Left ventricle myocardium inferior (tissue), 1 donor: ENCODE data around the gene SHROOM2. TPM values are rescaled to one million over a fixed set of nuclear protein-coding genes. Genes with fewer than 3 reads are reported as not detected.

Experiments used
- DNase-seq: peaks from one replicate; pipeline ENCODE4 v3.0.0-alpha.2; 2020
- H3K27ac ChIP-seq: fragments of 200-600 bp; replicated peaks from 2 replicates; pipeline ENCODE4 v1.8.0; 2021
- H3K27me3 ChIP-seq: fragments of 200-600 bp; 2 replicates; pipeline ENCODE4 v1.8.0; 2021; ENCODE audit warnings: low read depth
- H3K36me3 ChIP-seq: fragments of 200-600 bp; 2 replicates; pipeline ENCODE4 v1.8.0; 2021
- H3K4me1 ChIP-seq: fragments of 200-600 bp; 2 replicates; pipeline ENCODE4 v1.8.0; 2021
- H3K4me3 ChIP-seq: fragments of 200-600 bp; 2 replicates; pipeline ENCODE4 v1.8.0; 2021; ENCODE audit warnings: mild to moderate bottlenecking, moderate library complexity
- H3K9me3 ChIP-seq: fragments of 200-600 bp; replicated peaks from 2 replicates; pipeline ENCODE4 v1.8.0; 2021
- CTCF ChIP-seq: fragments of 200-600 bp; IDR thresholded peaks from 2 replicates; pipeline ENCODE4 v1.8.0; 2021; ENCODE audit warnings: antibody characterized with exemption, mild to moderate bottlenecking, borderline replicate concordance
- intact Hi-C: fragments of 100-400 bp; cut with micrococcal nuclease; formaldehyde crosslinking; loops from one replicate; pipeline ENCODE4 v1.11.0; 2022
- total RNA-seq: library from RNA; stranded (reverse); fragmentation: NEBNext Ultra II Directional; extraction: Animal tissue kit (Norgen Biotek cat#: 25700); gene quantifications from one replicate; pipeline ENCODE4 v1.2.1, GENCODE V29; 2021
- donor health status: DM: no; HTN: yes; CAD: no; lungs with severe emphysema.

SHROOM2 gene
- total RNA-seq, 1 donor from 2014 or later: 0.71 TPM

GRCh38 chrX:9882669-9883446, 96.6 kb downstream of the SHROOM2 start:
- Histone ChIP-seq H3K9me3 (no peaks in the 10 kb centered on the region), H3K27me3 (no peaks in the 10 kb centered on the region), H3K4me1 (peaks cover 13% of the 10 kb centered on the region), H3K27ac (peak overlapping the region; percentile 16), H3K4me3 (no peak overlapping the region), H3K36me3 (no peaks in the 10 kb centered on the region)
- intact Hi-C loops: no loop called here
- TF ChIP-seq CTCF: no peak
- DNase-seq: no peak

DNA sequence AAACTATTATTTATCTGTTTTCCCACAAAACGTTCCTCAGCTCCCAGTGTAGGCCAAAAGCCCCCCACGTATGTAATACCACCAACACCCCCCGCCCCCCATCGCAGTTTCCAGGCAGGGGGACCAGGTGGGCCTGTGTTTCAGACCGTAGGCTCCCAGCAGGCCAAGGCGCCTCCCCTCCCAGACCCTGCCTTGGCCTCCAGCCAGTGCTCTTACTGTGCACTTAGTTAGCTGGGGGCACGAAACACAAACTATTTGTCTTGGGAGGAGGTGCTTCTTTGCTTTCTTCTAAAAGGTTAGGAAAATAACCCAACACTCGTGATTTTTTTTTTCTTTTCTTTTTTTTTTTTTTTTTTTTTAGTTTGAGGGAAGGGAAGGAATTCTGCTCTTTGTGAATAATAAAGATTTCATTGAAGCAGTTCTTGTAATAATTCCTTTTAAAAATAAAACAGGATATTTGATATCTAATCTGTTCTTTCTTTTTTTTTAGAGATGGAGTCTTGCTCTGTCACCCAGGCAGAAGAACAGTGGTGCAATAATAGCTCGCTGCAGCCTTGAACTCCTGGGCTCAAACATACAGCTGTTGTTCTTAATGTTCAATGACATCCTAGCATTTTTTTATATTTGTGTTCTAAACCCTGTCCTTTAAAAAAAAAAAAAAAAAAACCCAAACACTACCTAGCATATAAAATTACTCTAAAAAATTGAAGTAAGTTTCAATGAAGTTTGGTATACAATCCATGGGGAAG, 98.0 kb downstream of the SHROOM2 start:
- no peak for DNase-seq
- peaks cover 13% of the 10 kb centered on the region for H3K4me1 ChIP-seq
- no peaks in the 10 kb centered on the region for H3K36me3 ChIP-seq
- H3K4me3 ChIP-seq: no peak overlapping the region
- H3K27ac ChIP-seq: no peak overlapping the region
- intact Hi-C loops: no loop called here
- no peak for TF ChIP-seq CTCF
- H3K9me3 ChIP-seq: no peaks in the 10 kb centered on the region
- no peaks in the 10 kb centered on the region for H3K27me3 ChIP-seq

DNA sequence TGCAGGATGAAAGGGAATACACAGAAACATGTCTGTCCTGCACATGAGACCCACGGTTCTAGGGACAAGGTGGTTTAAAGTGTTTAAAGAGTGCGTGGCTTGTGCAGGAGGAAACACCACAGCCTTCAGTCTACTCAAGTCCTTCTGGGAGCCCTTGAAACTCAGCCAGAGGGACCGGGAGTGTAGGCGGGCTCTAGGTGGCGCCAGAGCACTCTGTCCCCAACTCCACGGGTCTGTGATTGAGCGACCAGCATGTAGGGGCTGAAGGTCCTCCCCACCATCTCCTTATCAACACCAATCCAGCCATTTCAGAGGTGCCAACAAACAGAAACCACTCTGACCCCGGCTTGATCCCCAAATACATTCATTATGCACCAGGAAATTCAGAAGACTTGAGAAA, 98.9 kb downstream of the SHROOM2 start:
- Histone ChIP-seq H3K9me3 (no peaks in the 10 kb centered on the region), H3K4me3 (no peak overlapping the region), H3K36me3 (no peaks in the 10 kb centered on the region), H3K27ac (no peak overlapping the region), H3K27me3 (no peaks in the 10 kb centered on the region), H3K4me1 (peaks cover 13% of the 10 kb centered on the region)
- DNase-seq: peak; percentile 44
- peak; percentile 61 for TF ChIP-seq CTCF
- intact Hi-C loops: no loop called here

- H3K4me1 ChIP-seq: peaks cover 9% of the 10 kb centered on the region
- intact Hi-C loops: no loop called here
- H3K27me3 ChIP-seq: no peaks in the 10 kb centered on the region
- no peak for TF ChIP-seq CTCF
- H3K4me3 ChIP-seq: no peak overlapping the region
- no peaks in the 10 kb centered on the region for H3K9me3 ChIP-seq
- no peak overlapping the region for H3K27ac ChIP-seq
- DNase-seq: no peak
- no peaks in the 10 kb centered on the region for H3K36me3 ChIP-seq
These were observed 101.5 kb downstream of the SHROOM2 start for GRCh38 chrX:9887659-9888297.

DNA sequence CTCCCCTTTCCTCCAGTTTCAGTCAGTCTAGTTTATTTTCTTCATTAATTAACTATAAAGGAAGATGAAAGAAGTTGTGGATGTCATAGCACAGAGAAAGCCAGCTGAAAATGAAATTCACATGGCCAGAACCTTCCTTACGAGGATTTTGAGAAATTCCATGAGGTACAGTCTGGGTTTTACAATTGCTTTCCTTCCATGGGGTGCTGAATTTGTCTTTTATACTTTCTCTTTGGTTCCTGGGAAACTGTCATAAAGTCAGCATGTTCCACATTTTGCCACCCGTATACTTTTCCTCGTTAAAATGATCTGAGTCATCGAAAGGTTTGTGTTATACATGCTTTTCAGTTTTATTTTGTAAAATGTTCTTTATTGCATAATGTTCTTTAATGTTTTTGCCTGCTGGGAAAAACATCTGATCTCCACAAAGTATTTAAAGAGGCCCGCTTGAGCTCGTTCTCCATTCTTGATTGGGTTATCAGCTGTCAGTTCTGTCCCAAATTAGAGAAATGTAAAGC, 102.8 kb downstream of the SHROOM2 start:
- Histone ChIP-seq H3K36me3 (no peaks in the 10 kb centered on the region), H3K27ac (no peak overlapping the region), H3K9me3 (no peaks in the 10 kb centered on the region), H3K27me3 (no peaks in the 10 kb centered on the region), H3K4me3 (no peak overlapping the region), H3K4me1 (no peaks in the 10 kb centered on the region)
- intact Hi-C loops: no loop called here
- DNase-seq: no peak
- TF ChIP-seq CTCF: no peak
